Mesothelial cell of epicardium (in vitro differentiated cells): ENCODE data around the gene HMCN1. TPM values are rescaled to one million over a fixed set of nuclear protein-coding genes. Genes with fewer than 3 reads are reported as not detected.

Experiments
- DNase-seq, 2 experiments: peaks; one replicate each; pipeline ENCODE4 v3.0.0; 2021; ENCODE audit warnings: low spot score in 2 of 2; ENCODE audit not compliant: unreplicated experiment in 2 of 2
- H3K27ac Mint-ChIP-seq: 2 replicates; pipeline ENCODE4 v1.8.0; 2021; ENCODE audit warnings: mixed read lengths
- H3K27me3 Mint-ChIP-seq: 2 replicates; pipeline ENCODE4 v1.8.0; 2021; ENCODE audit warnings: low read depth, mixed read lengths
- H3K36me3 Mint-ChIP-seq: 2 replicates; pipeline ENCODE4 v1.8.0; 2021; ENCODE audit warnings: mixed read lengths
- H3K4me1 Mint-ChIP-seq: 2 replicates; pipeline ENCODE4 v1.8.0; 2021; ENCODE audit warnings: mixed read lengths
- H3K4me3 Mint-ChIP-seq: 2 replicates; pipeline ENCODE4 v1.8.0; 2021; ENCODE audit warnings: mild to moderate bottlenecking, moderate library complexity, mixed read lengths
- H3K9me3 Mint-ChIP-seq: 2 replicates; pipeline ENCODE4 v1.8.0; 2021; ENCODE audit warnings: mixed read lengths
- CTCF ChIP-seq: fragments of 200-600 bp; sonication (generic); IDR thresholded peaks from one replicate; pipeline ENCODE4 v1.5.0; 2021; ENCODE audit warnings: antibody characterized with exemption; ENCODE audit not compliant: unreplicated experiment
- total RNA-seq: library from RNA; stranded (reverse); gene quantifications from 3 replicates; pipeline ENCODE4 v1.2.1, GENCODE V29; 2021

HMCN1 gene
- total RNA-seq, 1 donor from 2014 or later, result 48.8 TPM

GRCh38 chr1:185934476-185935189, 200.4 kb downstream of the HMCN1 start:
- peaks cover 13% of the 10 kb centered on the region for H3K9me3 Mint-ChIP-seq
- peaks cover 3% of the 10 kb centered on the region for H3K4me1 Mint-ChIP-seq
- no peak for TF ChIP-seq CTCF
- H3K36me3 Mint-ChIP-seq, result peaks cover 15% of the 10 kb centered on the region
- H3K4me3 Mint-ChIP-seq, result no peak overlapping the region
- DNase-seq, result no peak
- no peak overlapping the region for H3K27ac Mint-ChIP-seq
- H3K27me3 Mint-ChIP-seq, result no peaks in the 10 kb centered on the region

GRCh38 chr1:185935360-185935759, 201.2 kb downstream of the HMCN1 start:
- TF ChIP-seq CTCF, result no peak
- Mint-ChIP-seq H3K36me3 (peaks cover 15% of the 10 kb centered on the region), H3K27me3 (no peaks in the 10 kb centered on the region), H3K4me3 (no peak overlapping the region), H3K27ac (no peak overlapping the region), H3K4me1 (no peaks in the 10 kb centered on the region), H3K9me3 (peaks cover 13% of the 10 kb centered on the region)
- DNase-seq, result no peak

- no peak overlapping the region for H3K4me3 Mint-ChIP-seq
- H3K36me3 Mint-ChIP-seq, result peaks cover 15% of the 10 kb centered on the region
- no peaks in the 10 kb centered on the region for H3K27me3 Mint-ChIP-seq
- no peak for TF ChIP-seq CTCF
- peaks cover 13% of the 10 kb centered on the region for H3K9me3 Mint-ChIP-seq
- no peak for DNase-seq
- no peak overlapping the region for H3K27ac Mint-ChIP-seq
- H3K4me1 Mint-ChIP-seq, result no peaks in the 10 kb centered on the region
These were observed 202.4 kb downstream of the HMCN1 start for GRCh38 chr1:185936641-185937040.

- Mint-ChIP-seq H3K4me3 (no peak overlapping the region), H3K4me1 (no peaks in the 10 kb centered on the region), H3K9me3 (peaks cover 13% of the 10 kb centered on the region), H3K27ac (no peak overlapping the region), H3K36me3 (peaks cover 15% of the 10 kb centered on the region), H3K27me3 (no peaks in the 10 kb centered on the region)
- TF ChIP-seq CTCF, result no peak
- no peak for DNase-seq
These were observed 204.2 kb downstream of the HMCN1 start for GRCh38 chr1:185938396-185938795.

GRCh38 chr1:185939142-185939541, 205.0 kb downstream of the HMCN1 start:
- no peak overlapping the region for H3K27ac Mint-ChIP-seq
- no peaks in the 10 kb centered on the region for H3K4me1 Mint-ChIP-seq
- peaks cover 12% of the 10 kb centered on the region for H3K36me3 Mint-ChIP-seq
- H3K9me3 Mint-ChIP-seq, result peaks cover 13% of the 10 kb centered on the region
- no peaks in the 10 kb centered on the region for H3K27me3 Mint-ChIP-seq
- no peak for TF ChIP-seq CTCF
- no peak overlapping the region for H3K4me3 Mint-ChIP-seq
- DNase-seq, result no peak
